Thyroid gland (tissue), 4 donors: Measurements from ENCODE around the gene ATF5.

ENCODE experiments used
- POLR2A ChIP-seq, 2 donors: fragments of 450-650 bp; IDR thresholded peaks; one replicate each; pipeline ENCODE4 v1.6.1; 2017; ENCODE audit warnings: antibody characterized with exemption in 2 of 2, mild to moderate bottlenecking in 2 of 2, moderate library complexity in 1 of 2
- TF ChIP-seq, protein P1 (sequence below), 6 experiments: fragments of 200-600 bp in 3 of 6; fragments of 450-650 bp in 3 of 6; sonication (generic) in 3 of 6; IDR thresholded peaks; one replicate each; pipeline ENCODE4 v1.5.1; 2016 to 2019; ENCODE audit warnings: antibody characterized with exemption in 6 of 6, mild to moderate bottlenecking in 2 of 6, inconsistent platforms in 1 of 6, moderate library complexity in 1 of 6

DNA sequence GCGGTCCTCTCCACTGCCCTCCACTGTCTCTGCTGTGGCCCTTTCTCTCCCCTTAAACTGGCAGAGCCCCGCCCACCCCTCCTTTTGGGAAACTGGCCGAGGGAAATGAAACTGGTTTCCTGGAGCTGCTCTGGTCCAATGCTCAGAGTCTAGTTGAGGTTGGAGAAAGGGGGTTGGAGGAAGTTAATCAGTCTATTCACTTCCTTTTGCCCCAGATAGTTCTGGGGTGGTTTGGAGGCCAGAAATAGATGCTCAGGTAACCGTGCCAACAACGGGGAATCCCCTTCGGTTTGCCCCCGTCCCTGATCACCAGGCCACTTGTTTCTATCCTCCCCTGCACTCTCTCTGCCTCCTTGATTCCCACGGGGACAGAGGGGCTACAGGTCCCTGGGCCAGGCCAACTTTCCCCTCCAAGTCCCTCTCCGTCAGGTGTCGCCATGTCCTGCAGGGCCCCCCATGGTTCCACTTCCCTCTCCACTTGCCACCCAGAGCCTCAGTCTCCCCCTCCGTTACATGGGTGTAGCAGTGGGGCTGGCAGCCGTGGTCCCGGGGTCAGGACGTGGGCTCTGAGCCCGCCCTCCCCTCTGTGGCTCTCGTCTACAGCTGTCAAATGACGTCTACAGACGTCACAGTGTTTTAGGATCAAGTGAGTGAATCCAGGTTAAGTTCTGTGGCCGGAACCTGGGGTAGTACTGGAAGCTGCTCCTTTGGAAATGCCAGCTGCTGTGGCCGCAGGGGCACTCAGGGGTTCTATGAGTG is 32.0 kb upstream of the ATF5 start, which contains the start of gene IL4I1:
- TF ChIP-seq, protein P1, sequence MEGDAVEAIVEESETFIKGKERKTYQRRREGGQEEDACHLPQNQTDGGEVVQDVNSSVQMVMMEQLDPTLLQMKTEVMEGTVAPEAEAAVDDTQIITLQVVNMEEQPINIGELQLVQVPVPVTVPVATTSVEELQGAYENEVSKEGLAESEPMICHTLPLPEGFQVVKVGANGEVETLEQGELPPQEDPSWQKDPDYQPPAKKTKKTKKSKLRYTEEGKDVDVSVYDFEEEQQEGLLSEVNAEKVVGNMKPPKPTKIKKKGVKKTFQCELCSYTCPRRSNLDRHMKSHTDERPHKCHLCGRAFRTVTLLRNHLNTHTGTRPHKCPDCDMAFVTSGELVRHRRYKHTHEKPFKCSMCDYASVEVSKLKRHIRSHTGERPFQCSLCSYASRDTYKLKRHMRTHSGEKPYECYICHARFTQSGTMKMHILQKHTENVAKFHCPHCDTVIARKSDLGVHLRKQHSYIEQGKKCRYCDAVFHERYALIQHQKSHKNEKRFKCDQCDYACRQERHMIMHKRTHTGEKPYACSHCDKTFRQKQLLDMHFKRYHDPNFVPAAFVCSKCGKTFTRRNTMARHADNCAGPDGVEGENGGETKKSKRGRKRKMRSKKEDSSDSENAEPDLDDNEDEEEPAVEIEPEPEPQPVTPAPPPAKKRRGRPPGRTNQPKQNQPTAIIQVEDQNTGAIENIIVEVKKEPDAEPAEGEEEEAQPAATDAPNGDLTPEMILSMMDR (IDR thresholded peaks at IDR 0.05), result no peak
- no peak for TF ChIP-seq POLR2A (IDR thresholded peaks at IDR 0.05)
